Measurements from ENCODE around the gene LRRFIP1.
A peak's percentile ranks its signal among the peaks of the same experiment; 100 is the strongest.
"Not testable (repeated sequence)": the region's sequence is repeated elsewhere in the genome, so short reads cannot be mapped to it uniquely, and the experiment has no call there.

The LRRFIP1 gene

GRCh38 chr2:237597196-237598145 is 29.9 kb upstream of the LRRFIP1 start:
- DNase-seq (ENCODE audit: low spot score): no peak

GRCh38 chr2:237598468-237599208 is 28.7 kb upstream of the LRRFIP1 start:
- no peak for DNase-seq (ENCODE audit: low spot score)

- no peak for DNase-seq (ENCODE audit: low spot score)
Measured at GRCh38 chr2:237599465-237600110, 27.8 kb upstream of the LRRFIP1 start.

GRCh38 chr2:237600205-237600846 is 27.1 kb upstream of the LRRFIP1 start:
- no peak for DNase-seq (ENCODE audit: low spot score)

GRCh38 chr2:237601453-237602116 is 25.8 kb upstream of the LRRFIP1 start:
- DNase-seq (ENCODE audit: low spot score): no peak

GRCh38 chr2:237602409-237602808 is 25.0 kb upstream of the LRRFIP1 start:
- no peak for DNase-seq (ENCODE audit: low spot score)

GRCh38 chr2:237603049-237603717 is 24.2 kb upstream of the LRRFIP1 start:
- DNase-seq (ENCODE audit: low spot score): no peak

- peak; percentile 15 for DNase-seq (ENCODE audit: low spot score)
Measured at GRCh38 chr2:237603718-237604362, 23.5 kb upstream of the LRRFIP1 start.

GRCh38 chr2:237604391-237604790 is 23.0 kb upstream of the LRRFIP1 start:
- DNase-seq (ENCODE audit: low spot score): no peak

GRCh38 chr2:237604960-237605359 is 22.4 kb upstream of the LRRFIP1 start:
- no peak for DNase-seq (ENCODE audit: low spot score)

GRCh38 chr2:237606522-237606921 is 20.9 kb upstream of the LRRFIP1 start:
- DNase-seq (ENCODE audit: low spot score): not testable (repeated sequence)

GRCh38 chr2:237612527-237613357 is 14.6 kb upstream of the LRRFIP1 start:
- DNase-seq (ENCODE audit: low spot score): no peak

- no peak for DNase-seq (ENCODE audit: low spot score)
Measured at GRCh38 chr2:237613679-237614078, 13.7 kb upstream of the LRRFIP1 start.

- DNase-seq (ENCODE audit: low spot score): no peak
Measured at GRCh38 chr2:237614151-237614720, 13.2 kb upstream of the LRRFIP1 start.

- DNase-seq (ENCODE audit: low spot score): no peak
Measured at GRCh38 chr2:237615631-237616249, 11.6 kb upstream of the LRRFIP1 start.

GRCh38 chr2:237616373-237616733 is 11.0 kb upstream of the LRRFIP1 start:
- no peak for DNase-seq (ENCODE audit: low spot score)

- no peak for DNase-seq (ENCODE audit: low spot score)
Measured at GRCh38 chr2:237616734-237617586, 10.4 kb upstream of the LRRFIP1 start.

GRCh38 chr2:237617587-237617982 is 9.8 kb upstream of the LRRFIP1 start:
- no peak for DNase-seq (ENCODE audit: low spot score)

Measured in putamen (tissue), 1 donor.